HFFc6 (cell line): ENCODE measurements around the gene RSPH10B2. TPM values are rescaled to one million over a fixed set of nuclear protein-coding genes. Genes with fewer than 3 reads are reported as not detected.
"Not testable (repeated sequence)": the region's sequence is repeated elsewhere in the genome, so short reads cannot be mapped to it uniquely, and the experiment has no call there.

Experiments
- DNase-seq: peaks from one replicate; pipeline ENCODE4 v3.0.0-alpha.2; 2018
- H3K27ac Mint-ChIP-seq: 2 replicates; pipeline ENCODE4 v1.8.0; 2020; ENCODE audit warnings: mild to moderate bottlenecking, mixed read lengths
- H3K27me3 Mint-ChIP-seq: 2 replicates; pipeline ENCODE4 v1.8.0; 2021; ENCODE audit warnings: mild to moderate bottlenecking, moderate library complexity, mixed read lengths; ENCODE audit not compliant: insufficient read depth
- H3K36me3 Mint-ChIP-seq: 2 replicates; pipeline ENCODE4 v1.8.0; 2021; ENCODE audit warnings: low read depth, mixed read lengths
- H3K4me1 Mint-ChIP-seq: 2 replicates; pipeline ENCODE4 v1.8.0; 2020; ENCODE audit warnings: low read depth, mixed read lengths
- H3K4me3 Mint-ChIP-seq: 2 replicates; pipeline ENCODE4 v1.8.0; 2020; ENCODE audit warnings: mild to moderate bottlenecking, moderate library complexity, mixed read lengths
- H3K9me3 Mint-ChIP-seq: 2 replicates; pipeline ENCODE4 v1.8.0; 2020; ENCODE audit warnings: mild to moderate bottlenecking, mixed read lengths
- CTCF ChIP-seq: fragments of 200-600 bp; sonication (generic); IDR thresholded peaks from 2 replicates; pipeline ENCODE4 v1.5.0; 2021; ENCODE audit warnings: antibody characterized with exemption, mild to moderate bottlenecking
- total RNA-seq, 6 experiments: library from RNA; stranded (reverse); fragmentation: NEBNext Ultra II Directional; extraction: Animal tissue kit (Norgen Biotek cat#: 25700); gene quantifications; 2 replicates in 1 of 6; 3 replicates in 5 of 6; pipeline ENCODE4 v1.2.3, GENCODE V29; 2021

Gene RSPH10B2
- total RNA-seq, 6 experiments from 2014 or later: not detected

DNA sequence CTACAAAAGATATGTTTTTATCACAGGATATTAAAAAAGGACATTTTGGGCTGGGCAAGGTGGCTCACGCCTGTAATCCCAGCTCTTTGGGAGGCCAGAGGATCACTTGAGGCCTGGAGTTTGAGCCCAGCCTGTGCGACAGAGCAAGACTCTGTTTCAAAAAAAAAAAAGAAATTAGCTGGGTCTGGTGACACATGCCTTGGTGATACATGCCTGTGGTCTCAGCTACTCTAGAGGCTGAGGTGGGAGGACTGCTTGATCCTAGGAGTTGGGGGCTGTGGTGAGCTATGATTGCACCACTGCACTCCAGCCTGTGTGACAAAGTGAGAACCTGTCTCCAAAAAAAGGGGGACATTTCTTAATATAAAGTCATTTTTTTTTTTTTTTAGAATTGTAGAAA, 46.4 kb downstream of the RSPH10B2 start:
- not testable (repeated sequence) for H3K4me3 Mint-ChIP-seq, H3K36me3 Mint-ChIP-seq, H3K27me3 Mint-ChIP-seq, H3K9me3 Mint-ChIP-seq, H3K27ac Mint-ChIP-seq, DNase-seq, H3K4me1 Mint-ChIP-seq

DNA sequence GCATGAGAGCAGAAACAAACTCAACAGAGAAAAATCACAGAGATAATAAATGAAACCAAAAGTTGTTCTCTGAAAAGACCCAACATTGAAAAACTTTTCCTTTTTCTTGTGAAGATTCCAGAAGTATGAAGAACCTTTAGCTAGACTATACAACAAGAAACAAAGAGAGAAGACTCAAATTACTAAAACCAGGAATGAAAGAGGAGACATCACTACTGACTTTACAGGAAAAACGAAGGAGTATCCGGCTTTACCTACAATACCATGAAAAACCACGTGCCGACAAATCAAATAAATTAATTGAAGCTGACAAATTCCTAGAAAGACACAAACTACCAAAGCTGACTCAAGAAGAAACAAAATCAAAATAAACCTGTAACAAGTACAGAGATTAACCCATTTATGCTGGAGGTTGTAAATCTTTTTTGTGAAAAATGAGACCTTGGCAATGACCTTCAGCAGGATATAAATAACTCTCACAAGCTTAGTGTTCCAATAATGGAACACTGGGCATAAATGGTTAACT, 53.6 kb downstream of the RSPH10B2 start:
- not testable (repeated sequence) for H3K36me3 Mint-ChIP-seq, H3K4me1 Mint-ChIP-seq, DNase-seq, H3K27ac Mint-ChIP-seq, H3K9me3 Mint-ChIP-seq, H3K27me3 Mint-ChIP-seq, H3K4me3 Mint-ChIP-seq

DNA sequence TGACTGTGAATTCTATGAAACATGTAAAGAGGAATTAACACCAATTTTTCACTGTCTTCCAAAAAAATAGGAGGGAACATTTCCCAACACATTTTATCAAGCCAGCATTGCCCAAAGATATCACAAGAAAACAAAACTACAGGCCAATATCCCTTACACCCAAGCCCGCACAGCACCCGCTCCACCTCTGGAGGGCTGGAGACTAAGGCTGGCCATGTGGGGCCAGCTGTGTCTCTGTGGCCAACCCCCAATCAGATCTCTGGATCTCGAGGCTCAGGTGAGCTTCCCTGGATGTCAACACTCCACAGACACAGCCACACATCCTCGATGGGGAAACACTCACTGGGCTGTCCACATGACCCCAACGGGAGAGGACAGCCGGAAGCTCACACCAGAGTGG, 54.1 kb downstream of the RSPH10B2 start:
- H3K9me3 Mint-ChIP-seq, H3K27ac Mint-ChIP-seq, H3K4me1 Mint-ChIP-seq, H3K27me3 Mint-ChIP-seq, H3K4me3 Mint-ChIP-seq, H3K36me3 Mint-ChIP-seq, DNase-seq: not testable (repeated sequence)

DNA sequence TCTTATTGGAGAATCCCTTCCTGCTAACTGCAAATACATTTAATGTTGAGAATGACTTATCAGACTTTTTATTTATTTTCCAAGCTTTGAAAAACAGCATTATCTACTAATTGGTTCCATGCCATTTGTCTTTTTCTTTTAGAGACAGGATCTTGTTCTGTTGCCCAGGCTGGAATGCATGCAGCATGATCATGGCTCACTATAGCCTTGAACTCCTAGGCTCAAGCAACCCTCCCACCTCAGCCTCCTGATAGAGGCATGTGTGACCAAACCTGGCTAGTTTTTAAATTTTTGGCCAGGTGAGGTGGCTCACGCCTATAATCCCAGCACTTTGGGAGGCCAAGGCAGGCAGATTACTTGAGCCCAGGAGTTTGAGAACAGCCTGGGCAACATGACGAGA, 59.1 kb downstream of the RSPH10B2 start:
- not testable (repeated sequence) for H3K27me3 Mint-ChIP-seq, H3K27ac Mint-ChIP-seq, H3K4me1 Mint-ChIP-seq, H3K4me3 Mint-ChIP-seq, H3K36me3 Mint-ChIP-seq, H3K9me3 Mint-ChIP-seq, DNase-seq

- DNase-seq, H3K36me3 Mint-ChIP-seq: not testable (repeated sequence)
Observed at GRCh38 chr7:6815470-6815869, 61.6 kb downstream of the RSPH10B2 start.

DNA sequence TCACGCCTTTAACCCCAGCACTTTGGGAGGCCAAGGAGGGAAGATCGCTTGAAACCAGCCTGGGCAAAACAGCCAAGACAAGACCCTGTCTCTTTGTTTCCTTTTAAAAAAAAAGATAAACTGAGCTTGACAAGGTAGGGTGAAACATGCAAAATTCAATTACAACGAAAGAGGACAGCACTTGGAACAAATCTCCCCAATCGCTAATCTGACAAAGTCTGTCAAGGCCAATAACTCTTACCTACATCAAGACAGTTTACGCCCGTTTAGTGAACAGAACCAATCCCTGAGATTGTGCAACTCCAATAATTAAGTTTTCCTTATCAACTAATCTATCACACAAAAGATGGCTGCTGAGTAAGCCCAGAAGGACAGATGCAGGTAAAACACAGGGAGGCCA, 67.7 kb downstream of the RSPH10B2 start:
- H3K36me3 Mint-ChIP-seq, H3K27ac Mint-ChIP-seq, H3K27me3 Mint-ChIP-seq, H3K4me1 Mint-ChIP-seq, H3K4me3 Mint-ChIP-seq, DNase-seq, H3K9me3 Mint-ChIP-seq: not testable (repeated sequence)

More at GRCh38 chr7:6815470-6815869, 61.6 kb downstream of the RSPH10B2 start:
- H3K9me3 Mint-ChIP-seq, H3K27ac Mint-ChIP-seq, H3K4me1 Mint-ChIP-seq, H3K4me3 Mint-ChIP-seq, H3K27me3 Mint-ChIP-seq: not testable (repeated sequence)

- not testable (repeated sequence) for H3K27me3 Mint-ChIP-seq, H3K36me3 Mint-ChIP-seq, DNase-seq, H3K27ac Mint-ChIP-seq, H3K9me3 Mint-ChIP-seq, H3K4me1 Mint-ChIP-seq
- peak overlapping the region; percentile 74 for H3K4me3 Mint-ChIP-seq
Observed at GRCh38 chr7:6825236-6826125, 71.6 kb downstream of the RSPH10B2 start.

DNA sequence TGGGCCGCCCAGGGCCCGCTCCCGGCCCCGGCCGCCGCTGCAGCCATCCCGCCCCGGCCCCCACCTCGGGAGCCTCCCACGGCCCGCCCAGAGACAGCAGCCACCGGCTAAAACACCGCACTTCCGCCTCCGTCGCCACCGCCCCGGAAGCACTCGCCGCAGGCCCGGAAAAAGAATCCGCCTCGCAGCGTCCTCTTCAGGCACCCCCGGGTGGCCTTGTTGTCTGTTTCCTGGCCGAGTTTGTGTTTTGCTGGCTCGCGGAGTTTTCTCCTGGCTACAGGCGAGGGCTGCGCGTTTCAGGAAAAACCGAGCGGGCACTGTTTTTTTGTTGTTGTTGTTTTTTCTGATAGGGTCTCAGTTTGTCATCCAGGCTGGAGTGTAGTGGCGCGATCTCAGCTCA, 72.2 kb downstream of the RSPH10B2 start, which contains the start of gene CCZ1B:
TSS of gene CCZ1B (minus strand) at position 125 of the 400 bp plus-strand sequence. CDS start at position 47, 78 bp downstream.
- H3K36me3 Mint-ChIP-seq, H3K27me3 Mint-ChIP-seq, H3K4me1 Mint-ChIP-seq, H3K9me3 Mint-ChIP-seq: not testable (repeated sequence)
- DNase-seq: peak; percentile 78
- peak within 1 kb of the TSS; percentile 87 for H3K27ac Mint-ChIP-seq
- peak within 1 kb of the TSS; percentile 90 for H3K4me3 Mint-ChIP-seq
- TF ChIP-seq CTCF: peak; percentile 22; the same call in 1 of the 2 replicates

DNA sequence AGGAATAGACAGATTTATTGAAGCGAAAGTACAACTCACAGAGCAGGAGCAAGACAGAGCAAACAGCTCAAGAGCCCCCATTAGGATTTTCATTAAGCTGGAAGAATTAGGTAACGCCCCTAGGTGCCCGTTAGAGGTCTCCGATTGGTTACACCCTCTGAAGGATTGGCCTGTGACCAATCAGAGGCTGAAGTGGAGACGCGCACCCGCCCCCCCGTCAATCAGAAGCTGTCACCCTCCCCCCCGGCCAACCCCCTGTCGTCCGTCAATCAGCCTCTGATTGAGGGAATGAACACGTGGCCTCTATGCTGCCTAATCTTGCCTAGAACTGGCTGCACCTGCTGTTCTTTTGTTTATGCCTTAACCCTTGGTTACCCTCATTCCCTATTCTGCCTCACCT, 73.3 kb downstream of the RSPH10B2 start:
- H3K27me3 Mint-ChIP-seq, H3K36me3 Mint-ChIP-seq, H3K4me3 Mint-ChIP-seq, H3K4me1 Mint-ChIP-seq, H3K9me3 Mint-ChIP-seq, DNase-seq, H3K27ac Mint-ChIP-seq: not testable (repeated sequence)

GRCh38 chr7:6829616-6830015, 75.7 kb downstream of the RSPH10B2 start:
- not testable (repeated sequence) for H3K27ac Mint-ChIP-seq, DNase-seq, H3K9me3 Mint-ChIP-seq, H3K36me3 Mint-ChIP-seq, H3K27me3 Mint-ChIP-seq, H3K4me1 Mint-ChIP-seq, H3K4me3 Mint-ChIP-seq

GRCh38 chr7:6830026-6830425, 76.1 kb downstream of the RSPH10B2 start:
- not testable (repeated sequence) for H3K9me3 Mint-ChIP-seq, H3K27me3 Mint-ChIP-seq, H3K36me3 Mint-ChIP-seq, DNase-seq, H3K4me1 Mint-ChIP-seq, H3K4me3 Mint-ChIP-seq, H3K27ac Mint-ChIP-seq
